GM23248 (cell line): Measurements from ENCODE around the gene SMC6. TPM values are rescaled to one million over a fixed set of nuclear protein-coding genes. Genes with fewer than 3 reads are reported as not detected.

Experiments
- DNase-seq: peaks from one replicate; pipeline ENCODE4 v3.0.0-alpha.2; 2015
- H2AFZ ChIP-seq: fragments of 200-600 bp; sonication (generic); 2 replicates; pipeline ENCODE4 v1.6.1; 2016; ENCODE audit warnings: antibody characterized with exemption
- H3F3A ChIP-seq: fragments of 200-600 bp; sonication (generic); 2 replicates; pipeline ENCODE4 v1.6.1; 2016; ENCODE audit warnings: mild to moderate bottlenecking, antibody characterized with exemption, mixed run types; ENCODE audit not compliant: insufficient read depth
- H3K27ac ChIP-seq: fragments of 200-600 bp; sonication (generic); 2 replicates; pipeline ENCODE4 v1.5.1; 2016; ENCODE audit warnings: mild to moderate bottlenecking
- H3K27me3 ChIP-seq: fragments of 200-600 bp; sonication (generic); replicated peaks from 2 replicates; pipeline ENCODE4 v1.6.1; 2016; ENCODE audit warnings: mild to moderate bottlenecking; ENCODE audit not compliant: insufficient read depth
- H3K36me3 ChIP-seq: fragments of 200-600 bp; sonication (generic); 2 replicates; pipeline ENCODE4 v1.6.1; 2016; ENCODE audit warnings: low read depth, mild to moderate bottlenecking
- H3K4me1 ChIP-seq: fragments of 200-600 bp; sonication (generic); 2 replicates; pipeline ENCODE4 v1.6.1; 2016; ENCODE audit warnings: mild to moderate bottlenecking; ENCODE audit not compliant: insufficient read depth
- H3K4me2 ChIP-seq: fragments of 200-600 bp; sonication (generic); one replicate; pipeline ENCODE4 v1.6.1; 2016; ENCODE audit warnings: mild to moderate bottlenecking; ENCODE audit not compliant: unreplicated experiment
- H3K4me3 ChIP-seq: fragments of 200-600 bp; sonication (generic); 2 replicates; pipeline ENCODE4 v1.5.1; 2016; ENCODE audit warnings: mild to moderate bottlenecking
- H3K79me2 ChIP-seq: fragments of 200-600 bp; sonication (generic); 2 replicates; pipeline ENCODE4 v1.6.1; 2016; ENCODE audit warnings: mild to moderate bottlenecking; ENCODE audit not compliant: insufficient read depth
- H3K9ac ChIP-seq: fragments of 200-600 bp; sonication (generic); 2 replicates; pipeline ENCODE4 v1.6.1; 2016; ENCODE audit warnings: mild to moderate bottlenecking
- H3K9me2 ChIP-seq: fragments of 200-600 bp; sonication (generic); 2 replicates; pipeline ENCODE4 v1.6.1; 2016; ENCODE audit warnings: mixed run types, mild to moderate bottlenecking, moderate library complexity; ENCODE audit not compliant: insufficient read depth
- H3K9me3 ChIP-seq: fragments of 200-600 bp; sonication (generic); one replicate; pipeline ENCODE4 v1.6.1; 2017; ENCODE audit warnings: low read depth
- H4K20me1 ChIP-seq: fragments of 200-600 bp; sonication (generic); 2 replicates; pipeline ENCODE4 v1.6.0; 2016; ENCODE audit not compliant: insufficient read depth
- EZH2 ChIP-seq: fragments of 200-600 bp; sonication (generic); IDR thresholded peaks from 2 replicates; pipeline ENCODE4 v1.6.1; 2018; ENCODE audit warnings: antibody characterized with exemption, mild to moderate bottlenecking; ENCODE audit not compliant: insufficient read depth, poor library complexity, severe bottlenecking
- EZH2phosphoT487 ChIP-seq: fragments of 200-600 bp; sonication (generic); IDR thresholded peaks from 2 replicates; pipeline ENCODE4 v1.6.1; 2018; ENCODE audit warnings: antibody characterized with exemption, moderate library complexity, mild to moderate bottlenecking, low read depth; ENCODE audit not compliant: insufficient read depth
- WGBS, 2 experiments: methylation state at CpG; one replicate each; pipeline ENCODE4 v1.1.6; 2015 to 2017; ENCODE audit warnings: low lambda C conversion rate in 2 of 2, low coverage in 1 of 2; ENCODE audit errors: missing lambda C conversion rate in 2 of 2; 5-methylcytosine and 5-hydroxymethylcytosine counted together
- in situ Hi-C: fragments of 300-500 bp; cut with MboI; formaldehyde crosslinking; loops from 2 replicates; pipeline ENCODE4 v1.15.0; 2020
- polyA plus RNA-seq: library from polyadenylated mRNA; unstranded; fragments of >200 nt; fragmentation: Nextera tagmentation; extraction: Ambion mirVana; gene quantifications from 2 replicates; pipeline ENCODE4 v1.2.1, GENCODE V29; 2016
- total RNA-seq: library from RNA; depleted of rRNA; stranded (reverse); fragments of >200 nt; shearing (Covaris generic); gene quantifications from 2 replicates; pipeline ENCODE4 v1.2.3, GENCODE V29; 2014

SMC6 gene
- total and polyA plus RNA-seq, 2 experiments from 2014 or later, result 20.9 to 22.0 TPM

DNA sequence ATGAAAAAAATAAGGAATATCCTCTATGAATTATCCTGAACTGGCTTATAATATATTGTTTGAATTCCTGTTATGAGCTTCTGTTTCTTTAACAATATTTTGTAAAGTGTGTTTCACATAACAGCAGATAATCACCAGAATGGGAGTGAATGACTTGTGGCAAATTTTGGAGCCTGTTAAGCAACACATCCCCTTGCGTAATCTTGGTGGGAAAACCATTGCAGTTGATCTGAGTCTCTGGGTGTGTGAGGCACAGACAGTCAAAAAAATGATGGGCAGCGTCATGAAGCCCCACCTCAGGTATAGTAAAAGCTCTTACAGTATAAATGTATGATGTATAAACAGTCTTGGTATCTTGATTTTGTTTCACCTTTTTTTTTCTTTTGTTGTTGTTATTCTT is 6.2 kb upstream of the SMC6 start:
- DNase-seq, result no peak
- Histone ChIP-seq H3K27me3 (no peaks in the 10 kb centered on the region), H2AFZ (no peak overlapping the region), H3K4me3 (no peak overlapping the region), H3F3A (peaks cover 3% of the 10 kb centered on the region; the same call in 1 of the 2 replicates), H3K4me1 (peaks cover 25% of the 10 kb centered on the region), H3K36me3 (no peaks in the 10 kb centered on the region), H3K9me3 (no peaks in the 10 kb centered on the region), H3K79me2 (peaks cover 56% of the 10 kb centered on the region), H3K4me2 (no peak overlapping the region), H3K9me2 (no peaks in the 10 kb centered on the region), H4K20me1 (no peaks in the 10 kb centered on the region), H3K27ac (no peak overlapping the region), H3K9ac (no peak overlapping the region)
- in situ Hi-C loops, result no loop called here
- 98% methylated on average over 2 of the region's 2 CpGs for WGBS, 2 experiments
- TF ChIP-seq EZH2phosphoT487, result no peak

DNA sequence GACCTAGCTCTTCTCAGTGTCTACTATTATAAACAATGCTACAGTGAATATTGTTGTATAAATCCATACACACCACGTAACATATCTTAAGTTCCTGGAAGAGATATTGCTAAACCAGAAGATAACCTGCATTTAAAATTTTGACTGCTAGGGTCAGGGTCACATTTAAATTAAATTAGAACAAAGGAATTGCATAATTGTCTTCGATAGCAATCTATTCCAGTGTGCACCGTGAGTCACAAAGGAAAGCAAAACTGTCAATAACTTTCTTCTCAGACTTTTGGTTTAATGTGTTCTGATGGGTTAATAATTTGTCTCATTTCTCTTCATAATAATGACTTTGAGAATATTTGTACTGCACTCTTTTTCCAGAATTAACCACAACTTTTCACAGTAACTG is 4.5 kb upstream of the SMC6 start:
- Histone ChIP-seq H3K9me3 (no peaks in the 10 kb centered on the region), H2AFZ (peak overlapping the region; percentile 47; the same call in 1 of the 2 replicates), H3K79me2 (peaks cover 65% of the 10 kb centered on the region), H3K4me2 (peak overlapping the region; percentile 23), H3K27ac (no peak overlapping the region), H3K36me3 (no peaks in the 10 kb centered on the region), H3K4me1 (peaks cover 26% of the 10 kb centered on the region), H4K20me1 (no peaks in the 10 kb centered on the region), H3K9ac (no peak overlapping the region), H3K9me2 (no peaks in the 10 kb centered on the region), H3K4me3 (no peak overlapping the region), H3F3A (peaks cover 6% of the 10 kb centered on the region; the same call in 1 of the 2 replicates), H3K27me3 (no peaks in the 10 kb centered on the region)
- DNase-seq, result no peak
- 82 to 83% methylated on average over 3 of the region's 3 CpGs for WGBS, 2 experiments
- TF ChIP-seq EZH2phosphoT487, result no peak
- TF ChIP-seq EZH2, result no peak
- in situ Hi-C loops, result no loop called here

DNA sequence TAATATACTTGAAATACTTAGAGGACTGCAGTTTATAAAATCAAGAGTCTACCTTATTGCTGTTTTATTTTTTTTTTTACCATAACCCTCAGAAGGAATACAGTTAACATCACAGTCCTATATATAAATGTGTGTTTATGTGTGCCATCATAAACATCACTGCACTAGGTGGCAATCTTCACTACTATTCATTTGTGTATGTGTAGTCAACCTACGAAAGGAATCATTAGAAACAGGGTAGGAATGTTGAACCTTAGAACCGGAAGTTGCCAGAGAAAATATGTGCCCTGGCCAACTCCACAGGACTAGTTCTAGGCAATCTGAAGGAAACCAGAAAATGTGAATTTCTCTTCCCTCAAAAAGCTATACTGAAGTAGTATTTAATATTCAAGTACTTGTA is 3.7 kb upstream of the SMC6 start:
- Histone ChIP-seq H3F3A (peaks cover 6% of the 10 kb centered on the region; the same call in 1 of the 2 replicates), H3K27ac (no peak overlapping the region), H3K4me1 (peaks cover 30% of the 10 kb centered on the region), H3K9me3 (no peaks in the 10 kb centered on the region), H3K9me2 (no peaks in the 10 kb centered on the region), H3K4me2 (peak overlapping the region; percentile 23), H3K79me2 (peaks cover 73% of the 10 kb centered on the region), H3K4me3 (no peak overlapping the region), H4K20me1 (no peaks in the 10 kb centered on the region), H3K9ac (0 out of 2 replicates have a peak overlapping the region, but pooled peaks have one; percentile 1), H2AFZ (peak overlapping the region; percentile 47), H3K27me3 (no peaks in the 10 kb centered on the region), H3K36me3 (no peaks in the 10 kb centered on the region)
- WGBS, 2 experiments, result 44 to 65% methylated on average over 2 of the region's 2 CpGs
- peak; percentile 59 for DNase-seq
- no peak for TF ChIP-seq EZH2
- in situ Hi-C loops, result no loop called here

DNA sequence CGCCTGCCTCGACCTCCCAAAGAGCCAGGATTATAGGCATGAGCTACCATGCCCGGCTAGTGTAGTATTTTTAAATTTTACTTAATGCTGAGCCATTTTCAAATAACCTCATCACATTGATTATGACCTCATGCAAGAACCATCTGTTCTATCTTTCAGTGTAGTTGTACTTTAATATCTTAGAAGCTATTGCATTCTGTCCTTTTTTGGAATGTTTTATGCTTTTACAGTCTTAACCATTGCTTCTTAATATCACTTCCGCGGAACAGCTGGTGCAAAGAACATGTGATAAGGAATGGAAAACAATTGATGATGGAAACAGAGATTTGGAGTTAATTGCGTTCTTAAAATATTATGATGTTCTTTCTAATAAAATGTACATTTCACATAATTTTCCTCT is 3.1 kb upstream of the SMC6 start:
- no peak for TF ChIP-seq EZH2phosphoT487
- Histone ChIP-seq H3K79me2 (peaks cover 79% of the 10 kb centered on the region), H3K27me3 (no peaks in the 10 kb centered on the region), H3K9me3 (no peaks in the 10 kb centered on the region), H3F3A (peaks cover 6% of the 10 kb centered on the region; the same call in 1 of the 2 replicates), H3K4me2 (peak overlapping the region; percentile 23), H3K36me3 (no peaks in the 10 kb centered on the region), H4K20me1 (no peaks in the 10 kb centered on the region), H3K27ac (no peak overlapping the region), H2AFZ (no peak overlapping the region), H3K4me1 (peaks cover 36% of the 10 kb centered on the region), H3K4me3 (no peak overlapping the region), H3K9me2 (no peaks in the 10 kb centered on the region), H3K9ac (0 out of 2 replicates have a peak overlapping the region, but pooled peaks have one; percentile 1)
- WGBS, 2 experiments, result 74 to 91% methylated on average over 6 of the region's 6 CpGs
- peak; percentile 50 for DNase-seq
- in situ Hi-C loops, result no loop called here

DNA sequence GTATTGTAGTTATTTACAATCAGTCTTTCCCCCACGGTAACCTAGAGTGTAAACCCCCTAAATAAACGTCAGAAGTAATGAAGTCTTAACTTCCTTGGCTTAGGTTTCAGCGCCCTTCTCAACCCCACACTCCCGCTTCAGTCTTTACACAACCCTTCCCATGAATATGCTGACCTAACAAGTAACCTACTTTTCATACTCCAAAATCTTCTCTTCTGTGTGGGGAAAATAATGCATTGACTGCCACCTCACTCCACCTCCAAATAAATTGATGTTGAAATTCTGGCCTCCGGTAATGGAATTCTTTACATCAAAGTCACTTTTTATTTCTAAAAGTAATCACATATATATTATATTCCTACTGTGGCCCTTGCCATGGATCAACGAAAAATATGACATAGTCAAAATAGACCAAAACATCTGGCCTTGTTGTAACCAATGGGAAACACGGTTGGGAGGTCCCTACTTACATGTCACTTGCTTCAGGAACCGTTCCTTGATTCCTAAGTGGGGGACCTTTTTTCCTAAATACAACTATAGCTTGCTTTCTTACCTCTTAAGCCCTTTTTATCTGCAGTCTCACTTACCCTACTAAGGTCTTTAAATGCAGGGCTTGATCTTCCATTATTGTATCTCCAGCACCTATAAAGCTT is 1.3 kb upstream of the SMC6 start:
- peak; percentile 45 for DNase-seq
- in situ Hi-C loops, result no loop called here

More for the DNA sequence above, 1.3 kb upstream of the SMC6 start:
- H3K79me2 ChIP-seq, result peaks cover 91% of the 10 kb centered on the region
- 5 to 9% methylated on average over 8 of the region's 8 CpGs for WGBS, 2 experiments
- H4K20me1 ChIP-seq, result no peaks in the 10 kb centered on the region
- peak overlapping the region; percentile 87 for H2AFZ ChIP-seq
- peaks cover 38% of the 10 kb centered on the region for H3K4me1 ChIP-seq
- no peaks in the 10 kb centered on the region for H3K27me3 ChIP-seq
- peak overlapping the region; percentile 96 for H3K4me2 ChIP-seq
- H3K9me2 ChIP-seq, result no peaks in the 10 kb centered on the region
- peak overlapping the region; percentile 95 for H3K27ac ChIP-seq
- TF ChIP-seq EZH2, result no peak
- no peak for TF ChIP-seq EZH2phosphoT487
- H3K4me3 ChIP-seq, result peak overlapping the region; percentile 96
- H3K9ac ChIP-seq, result peak overlapping the region; percentile 91
- no peaks in the 10 kb centered on the region for H3K9me3 ChIP-seq
- H3F3A ChIP-seq, result peaks cover 6% of the 10 kb centered on the region; the same call in 1 of the 2 replicates
- H3K36me3 ChIP-seq, result no peaks in the 10 kb centered on the region
